A549 (cell line): ENCODE results near the gene TMEM203. TPM values are rescaled to one million over a fixed set of nuclear protein-coding genes. Genes with fewer than 3 reads are reported as not detected.

Experiments
- ATAC-seq, 2 experiments: fragments of 200-7000 bp in 1 of 2; fragments of >200 bp in 1 of 2; cut with Nextera tagmentation in 1 of 2; cut with Tn5 transposase in 1 of 2; 3 replicates each; pipeline versions ENCODE4 v1.8.0 to v1.9.1; 2018 to 2020; ENCODE audit warnings: mild to moderate bottlenecking in 1 of 2, moderate library complexity in 1 of 2
- CTCF ChIA-PET: fragments of 300-600 bp; sonication (Branson Sonifier 250); formaldehyde crosslinking; extraction: SDS; loops from one replicate; lab custom pipeline; 2021; ENCODE audit warnings: antibody characterized with exemption, inconsistent platforms; lab: Yijun Ruan, JAX
- POLR2A ChIA-PET: fragments of 350-600 bp; formaldehyde crosslinking; extraction: SDS; loops from one replicate; lab custom pipeline; 2021; ENCODE audit warnings: antibody characterized with exemption, inconsistent platforms; lab: Yijun Ruan, JAX
- DNase-seq, 2 experiments: peaks; one replicate each; pipeline versions ENCODE4 v3.0.0 to v3.0.0-alpha.2; 2011 to 2016; ENCODE audit warnings: low read depth in 1 of 2, low spot score in 1 of 2
- FAIRE-seq: peaks from 2 replicates; lab custom pipeline; 2011; peaks lifted over from hg19 to GRCh38; lab: Jason Lieb, UNC
- H3K27ac ChIP-seq, 2 experiments: fragments of >200 bp; sonication (Bioruptor Twin); formaldehyde crosslinking; 3 replicates each; pipeline ENCODE4 v1.5.1; 2016 to 2017
- H3K4me1 ChIP-seq: fragments of >200 bp; sonication (Bioruptor Twin); formaldehyde crosslinking; 3 replicates; pipeline ENCODE4 v1.6.1; 2016
- H3K4me2 ChIP-seq: fragments of >200 bp; sonication (Bioruptor Twin); formaldehyde crosslinking; 3 replicates; pipeline ENCODE4 v1.6.1; 2016
- H3K4me3 ChIP-seq: fragments of >200 bp; sonication (Bioruptor Twin); formaldehyde crosslinking; 3 replicates; pipeline ENCODE4 v1.5.1; 2016
- H3K9me3 ChIP-seq: fragments of >200 bp; sonication (Bioruptor Twin); formaldehyde crosslinking; 3 replicates; pipeline ENCODE4 v1.6.1; 2016
- ATOH8 ChIP-seq: fragments of 250-450 bp; sonication (Bioruptor Pico); IDR thresholded peaks from 2 replicates; pipeline ENCODE4 v1.5.0; 2020; ENCODE audit warnings: low read depth, mild to moderate bottlenecking, moderate library complexity
- BCL3 ChIP-seq: fragments of >200 bp; sonication (Bioruptor Twin); formaldehyde crosslinking; IDR thresholded peaks from 3 replicates; pipeline ENCODE4 v1.6.1; 2016
- BHLHE40 ChIP-seq: IDR thresholded peaks from 2 replicates; pipeline ENCODE4 v1.6.1; 2012; ENCODE audit warnings: low read depth, low read length, inconsistent platforms
- CEBPB ChIP-seq, 2 experiments: fragments of >200 bp in 1 of 2; sonication (Bioruptor Twin) in 1 of 2; formaldehyde crosslinking in 1 of 2; IDR thresholded peaks; 2 replicates each; pipeline ENCODE4 v1.6.1; 2012 to 2016
- CHD4 ChIP-seq: fragments of 200-600 bp; sonication (generic); IDR thresholded peaks from 2 replicates; pipeline ENCODE4 v1.6.1; 2016; ENCODE audit warnings: antibody characterized with exemption, mild to moderate bottlenecking, borderline replicate concordance
- CTCF ChIP-seq: fragments of >200 bp; sonication (Bioruptor Twin); formaldehyde crosslinking; IDR thresholded peaks from 3 replicates; pipeline ENCODE4 v1.5.1; 2016
- E2F6 ChIP-seq: IDR thresholded peaks from 2 replicates; pipeline ENCODE4 v1.6.1; 2012; ENCODE audit warnings: low read depth, borderline replicate concordance
- EHMT2 ChIP-seq: fragments of 200-600 bp; sonication (generic); IDR thresholded peaks from 2 replicates; pipeline ENCODE4 v1.6.1; 2016; ENCODE audit warnings: antibody characterized with exemption, low read depth, mild to moderate bottlenecking, moderate library complexity
- FOSL2 ChIP-seq, 2 experiments: fragments of 450-650 bp in 1 of 2; fragments of >200 bp in 1 of 2; sonication (Bioruptor Twin) in 1 of 2; formaldehyde crosslinking; IDR thresholded peaks; 2 replicates each; pipeline versions ENCODE4 v1.5.0 to v1.6.1; 2016 to 2020; ENCODE audit warnings: mild to moderate bottlenecking in 1 of 2, moderate library complexity in 1 of 2
- JUN ChIP-seq, 2 experiments: fragments of >200 bp; sonication (Bioruptor Twin); formaldehyde crosslinking; IDR thresholded peaks; 2 replicates in 1 of 2; 3 replicates in 1 of 2; pipeline ENCODE4 v1.6.1; 2016 to 2017
- KDM5A ChIP-seq: fragments of 200-600 bp; sonication (generic); IDR thresholded peaks from 2 replicates; pipeline ENCODE4 v1.6.1; 2016; ENCODE audit warnings: antibody characterized with exemption, mild to moderate bottlenecking
- MAZ ChIP-seq: fragments of 150-350 bp; IDR thresholded peaks from 2 replicates; pipeline ENCODE4 v1.6.1; 2014; ENCODE audit warnings: antibody characterized with exemption, low read depth, low read length, borderline replicate concordance
- MYC ChIP-seq: IDR thresholded peaks from 2 replicates; pipeline ENCODE4 v1.6.1; 2012; ENCODE audit warnings: mild to moderate bottlenecking, inconsistent platforms, low read length, improper control_type of control experiment, borderline replicate concordance
- PHF8 ChIP-seq: fragments of 200-600 bp; sonication (generic); IDR thresholded peaks from 2 replicates; pipeline ENCODE4 v1.6.1; 2016; ENCODE audit warnings: low read depth, mild to moderate bottlenecking, antibody characterized with exemption, moderate library complexity, borderline replicate concordance
- ZC3H11A ChIP-seq: fragments of 450-650 bp; IDR thresholded peaks from 2 replicates; pipeline ENCODE4 v1.6.1; 2014; ENCODE audit warnings: antibody characterized with exemption, mild to moderate bottlenecking
- ZNF302 ChIP-seq: fragments of 250-450 bp; sonication (Bioruptor Pico); IDR thresholded peaks from 2 replicates; pipeline ENCODE4 v1.9.0; 2021; ENCODE audit warnings: inconsistent platforms, mild to moderate bottlenecking, moderate library complexity
- WGBS: methylation state at CpG from one replicate; pipeline ENCODE4 v1.1.6; 2017; ENCODE audit errors: missing lambda C conversion rate; 5-methylcytosine and 5-hydroxymethylcytosine counted together
- polyA plus RNA-seq, 4 experiments: library from polyadenylated mRNA; depleted of rRNA in 3 of 4; stranded (reverse); fragments of >200 nt; fragmentation: RNase III in 1 of 4; extraction: RNeasy Plus Mini Kit Qiagen cat#74134 plus additional on column Dnase treatment in 1 of 4; gene quantifications; 2 replicates in 3 of 4; 3 replicates in 1 of 4; pipeline ENCODE4 v1.2.3, GENCODE V29; 2011 to 2017

TMEM203 gene
- polyA plus RNA-seq, 2 of the 4 experiments (the other 2 are of a cell fraction), result 31.0 to 47.3 TPM

- H3K4me2 ChIP-seq, result no peak overlapping the region
- ATAC-seq, result no peak
- FAIRE-seq, result no peak
- H3K9me3 ChIP-seq, result no peaks in the 10 kb centered on the region
- ChIA-PET POLR2A (no interaction called here), CTCF (interaction anchor here (1.0 to 16.5 kb wide), 5 partner anchors 9 to 54 kb away, joined by 3 to 156 read pairs (median 17); partner anchors contain the start of genes ANAPC2, RNF224 and SSNA1)
- no peak overlapping the region for H3K27ac ChIP-seq
- DNase-seq, result no peak
- no peak for TF ChIP-seq E2F6
- no peak for TF ChIP-seq CTCF
- no peak for TF ChIP-seq EHMT2
- peaks cover 8% of the 10 kb centered on the region; the same call in 1 of the 3 replicates for H3K4me1 ChIP-seq
- no peak overlapping the region for H3K4me3 ChIP-seq
- WGBS, result 91% methylated on average over 34 of the region's 45 CpGs
These were observed 31.4 kb downstream of the TMEM203 start for GRCh38 chr9:137173796-137174664.

GRCh38 chr9:137172901-137173795, 32.3 kb downstream of the TMEM203 start:
- ChIA-PET POLR2A (interaction anchor here (1.3 kb wide), 1 partner anchor 15 kb away, joined by 3 read pairs; the partner anchor contains the start of genes ANAPC2 and SSNA1), CTCF (interaction anchor here (1.0 to 16.5 kb wide), 5 partner anchors 17 to 64 kb away, joined by 3 to 156 read pairs (median 11); partner anchors contain the start of genes ANAPC2, RNF224 and SSNA1)
- H3K4me2 ChIP-seq, result no peak overlapping the region
- TF ChIP-seq PHF8 (no peak), MYC (no peak), CHD4 (no peak), CTCF (no peak), KDM5A (no peak), MAZ (no peak), JUN (IDR thresholded peaks at IDR 0.05) (no peak), BHLHE40 (no peak), CEBPB (IDR thresholded peaks at IDR 0.05) (no peak), ZNF302 (CRISPR knock-in tag) (no peak), ZC3H11A (no peak), EHMT2 (no peak), ATOH8 (CRISPR knock-in tag) (no peak), BCL3 (no peak), FOSL2 (IDR thresholded peaks at IDR 0.05) (no peak), FOSL2 (CRISPR knock-in tag; IDR thresholded peaks at IDR 0.05) (no peak)
- H3K9me3 ChIP-seq, result no peaks in the 10 kb centered on the region
- DNase-seq (no peak), FAIRE-seq (no peak), ATAC-seq (no peak)
- no peak overlapping the region for H3K4me3 ChIP-seq
- 80% methylated on average over 18 of the region's 21 CpGs for WGBS
- H3K27ac ChIP-seq, result no peak overlapping the region
- H3K4me1 ChIP-seq, result peaks cover 13% of the 10 kb centered on the region
